HG02938 (cell line): ENCODE measurements around the gene PRODH2.
"Not testable (repeated sequence)": the region's sequence is repeated elsewhere in the genome, so short reads cannot be mapped to it uniquely, and the experiment has no call there.

Source experiments
- ATAC-seq: cut with Tn5 transposase; IDR thresholded peaks from one replicate; pipeline ENCODE4 v1.9.1; 2021; ENCODE audit warnings: mild to moderate bottlenecking, moderate library complexity; ENCODE audit not compliant: unreplicated experiment

The PRODH2 gene

DNA sequence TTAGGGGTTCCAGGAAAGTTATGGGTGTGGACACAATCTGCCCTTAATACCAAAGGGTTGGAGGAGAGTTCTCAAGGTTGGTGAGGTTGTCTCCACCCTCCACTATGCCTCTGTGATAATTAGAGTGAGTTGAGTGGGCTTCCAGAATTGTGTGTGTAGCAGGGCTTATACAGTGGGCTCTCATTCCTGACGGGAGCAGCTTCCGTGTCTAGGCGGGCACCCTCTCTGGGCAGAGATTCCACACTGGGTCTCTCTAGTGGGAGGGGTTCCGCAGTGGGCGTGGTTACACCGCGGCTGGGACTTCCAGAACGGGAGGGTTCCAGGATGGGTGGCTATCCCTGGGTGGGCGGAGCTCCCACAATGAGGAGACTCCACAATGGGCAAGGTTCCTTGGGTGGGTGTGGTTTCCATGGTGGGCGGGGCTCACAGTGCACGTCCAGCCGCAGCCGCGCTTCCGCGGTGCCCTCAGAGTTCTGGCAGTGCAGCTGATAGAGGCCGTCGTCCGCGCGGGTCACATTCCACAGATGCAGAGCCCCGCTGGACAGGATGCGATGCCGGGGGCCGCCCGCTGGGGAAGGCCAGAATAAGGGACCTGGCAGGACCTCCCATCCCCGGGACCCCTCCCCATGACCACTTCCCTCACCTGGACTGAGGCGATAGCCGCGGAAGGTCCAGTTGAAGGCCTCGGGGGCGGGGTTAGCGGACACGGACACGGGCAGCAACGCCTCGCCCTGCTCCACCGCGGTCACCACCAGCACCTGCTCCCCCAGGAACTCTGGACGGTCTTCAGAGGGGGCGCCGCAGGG lies 31.2 kb upstream of the PRODH2 start:
- no peak for ATAC-seq

GRCh38 chr19:35842666-35843272 lies 30.1 kb upstream of the PRODH2 start:
- no peak for ATAC-seq

DNA sequence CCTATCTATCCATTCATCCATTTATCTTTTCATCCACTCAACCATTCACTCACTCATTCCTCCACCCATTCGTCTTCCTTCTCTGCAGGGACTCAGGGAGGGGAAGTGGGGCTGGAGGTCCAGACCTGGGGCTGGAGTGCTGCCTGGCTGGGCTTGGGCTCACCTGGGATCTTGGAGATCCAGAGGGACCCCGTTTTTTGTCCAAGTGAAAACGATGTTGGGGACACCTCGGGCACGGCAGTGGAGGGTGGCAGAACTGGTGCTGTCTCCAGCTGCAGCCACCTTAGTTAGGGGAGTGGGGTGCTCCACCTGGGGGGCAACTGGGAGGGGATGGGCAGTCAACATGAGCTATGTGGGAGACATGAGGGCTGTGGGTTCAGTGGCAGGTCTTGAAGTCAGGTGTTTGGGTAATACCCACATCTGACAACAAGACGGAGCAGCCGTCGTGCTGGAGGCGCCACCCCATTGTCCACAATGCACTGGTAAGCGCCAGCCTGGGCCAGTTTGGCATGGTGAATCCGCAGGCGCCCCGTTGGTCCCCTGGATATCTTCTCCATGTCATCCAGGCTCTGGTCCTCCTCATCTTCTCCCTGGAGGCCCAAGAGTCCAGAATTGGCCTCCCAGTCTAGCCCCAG lies 29.4 kb upstream of the PRODH2 start:
- ATAC-seq: no peak

GRCh38 chr19:35836096-35836495 lies 23.5 kb upstream of the PRODH2 start:
- ATAC-seq: not testable (repeated sequence)

DNA sequence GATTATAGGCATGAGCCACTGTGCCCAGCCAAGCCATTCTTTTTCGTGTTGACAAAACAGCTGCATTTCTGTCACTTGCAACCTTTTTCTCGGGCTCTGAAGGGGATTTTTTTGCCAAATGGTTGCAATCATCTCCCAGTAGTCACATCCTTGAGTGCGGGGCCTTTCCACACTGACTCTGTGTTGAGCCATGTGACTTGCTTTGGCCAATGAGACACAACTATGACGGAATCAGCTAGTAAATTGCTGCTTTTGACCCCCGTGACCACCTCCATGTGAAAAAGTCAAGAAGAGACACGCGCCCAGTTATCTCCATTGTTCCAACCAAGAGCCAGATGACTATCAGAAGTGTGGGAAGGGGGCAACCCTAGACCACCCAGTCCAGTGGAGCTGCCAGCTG lies 21.3 kb upstream of the PRODH2 start:
- ATAC-seq: no peak

GRCh38 chr19:35832054-35832453 lies 19.4 kb upstream of the PRODH2 start:
- ATAC-seq: no peak

GRCh38 chr19:35830986-35831385 lies 18.3 kb upstream of the PRODH2 start:
- no peak for ATAC-seq

DNA sequence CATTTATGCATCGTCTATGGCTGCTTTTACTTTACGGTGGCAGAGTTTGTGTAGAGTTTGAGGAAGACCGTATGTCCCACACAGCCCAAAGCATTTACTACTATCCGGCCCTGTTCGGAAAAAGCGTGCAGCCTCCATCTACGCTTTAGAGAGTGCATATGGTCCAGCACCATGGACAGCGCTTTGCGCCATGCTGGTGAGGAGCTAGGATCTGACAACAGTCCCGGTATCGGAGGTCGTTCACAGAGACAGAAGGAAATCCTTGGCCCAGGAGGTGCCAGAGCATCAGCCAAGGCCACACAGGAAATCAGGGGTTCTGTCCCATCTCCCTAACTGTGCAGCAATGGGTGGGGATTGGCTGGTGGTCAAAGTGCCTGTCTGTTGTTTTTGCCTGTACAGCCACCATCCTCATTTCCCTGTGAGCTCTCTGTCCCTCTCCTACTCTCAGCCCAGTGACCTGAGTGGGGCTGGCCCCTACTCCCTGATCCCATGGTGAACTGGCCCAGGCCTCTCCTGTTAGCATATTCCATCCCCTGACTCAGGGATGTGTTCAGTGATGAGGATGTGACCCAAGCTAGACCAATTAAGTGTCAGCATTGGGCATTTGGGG lies 16.2 kb upstream of the PRODH2 start:
- no peak for ATAC-seq

DNA sequence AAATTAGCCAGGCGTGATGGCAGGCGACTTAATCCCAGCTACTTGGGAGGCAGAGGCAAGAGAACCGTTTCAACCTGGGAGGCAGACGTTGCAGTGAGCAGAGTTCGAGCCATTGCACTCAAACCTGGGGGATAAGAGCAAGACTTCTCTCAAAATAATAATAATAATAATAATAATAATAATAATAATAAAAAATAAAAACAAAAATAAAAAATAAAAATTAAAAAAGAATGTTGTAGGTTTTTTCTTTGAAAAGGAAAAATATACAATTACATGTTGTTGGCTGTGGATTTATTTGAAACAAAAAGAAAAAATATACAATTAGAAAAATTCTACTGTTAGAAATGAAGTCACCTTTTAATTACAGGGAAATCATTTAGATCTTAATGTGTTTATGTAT lies 11.5 kb upstream of the PRODH2 start:
- ATAC-seq: no peak

GRCh38 chr19:35822579-35822978 lies 9.9 kb upstream of the PRODH2 start:
- ATAC-seq: no peak

- no peak for ATAC-seq
Observed at GRCh38 chr19:35818445-35818844, 5.8 kb upstream of the PRODH2 start.

DNA sequence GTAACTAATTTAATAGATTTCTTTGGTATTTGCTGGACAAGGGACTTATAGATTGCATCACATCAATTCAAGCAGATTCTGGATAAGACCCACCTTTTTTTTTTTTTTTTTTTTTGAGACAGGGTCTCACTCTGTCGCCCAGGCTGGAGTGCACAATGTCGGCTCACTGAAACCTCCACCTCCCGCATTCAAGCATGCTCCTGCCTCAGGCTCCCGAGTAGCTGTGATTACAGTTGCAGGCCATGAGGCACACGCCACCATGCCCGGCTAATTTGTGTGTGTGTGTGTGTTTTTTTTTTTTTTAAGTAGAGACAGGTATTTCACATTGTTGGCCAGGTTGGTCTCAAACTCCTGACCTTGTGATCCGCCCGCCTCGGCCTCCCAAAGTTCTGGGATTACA lies 4.2 kb upstream of the PRODH2 start:
- no peak for ATAC-seq

- ATAC-seq: no peak
Observed at GRCh38 chr19:35816262-35816661, 3.6 kb upstream of the PRODH2 start.

- ATAC-seq: no peak
Observed at GRCh38 chr19:35813043-35813890, 622 bp upstream of the PRODH2 start.

- ATAC-seq: no peak
Observed at GRCh38 chr19:35811317-35812219, 1.1 kb downstream of the PRODH2 start.

DNA sequence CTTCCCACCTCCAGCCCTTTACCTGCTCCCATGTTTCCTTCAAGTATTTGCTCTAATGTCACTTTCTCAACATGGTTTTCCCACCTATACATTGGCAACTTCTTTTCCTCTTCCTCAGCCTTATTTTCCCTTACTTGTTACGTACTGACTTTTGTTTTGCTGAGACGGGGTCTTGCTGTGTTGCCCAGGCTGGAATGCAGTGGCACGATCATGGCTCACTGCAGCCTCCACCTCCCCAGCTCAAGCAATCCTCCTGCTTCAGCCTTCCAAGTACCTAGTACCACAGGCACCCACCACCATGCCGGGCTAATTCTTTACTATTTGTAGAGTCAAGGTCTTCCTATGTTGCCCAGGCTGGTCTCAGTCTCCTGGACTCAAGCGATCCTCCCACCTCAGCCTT lies 5.0 kb downstream of the PRODH2 start:
- ATAC-seq: no peak

GRCh38 chr19:35806597-35806996 lies 6.0 kb downstream of the PRODH2 start:
- no peak for ATAC-seq

DNA sequence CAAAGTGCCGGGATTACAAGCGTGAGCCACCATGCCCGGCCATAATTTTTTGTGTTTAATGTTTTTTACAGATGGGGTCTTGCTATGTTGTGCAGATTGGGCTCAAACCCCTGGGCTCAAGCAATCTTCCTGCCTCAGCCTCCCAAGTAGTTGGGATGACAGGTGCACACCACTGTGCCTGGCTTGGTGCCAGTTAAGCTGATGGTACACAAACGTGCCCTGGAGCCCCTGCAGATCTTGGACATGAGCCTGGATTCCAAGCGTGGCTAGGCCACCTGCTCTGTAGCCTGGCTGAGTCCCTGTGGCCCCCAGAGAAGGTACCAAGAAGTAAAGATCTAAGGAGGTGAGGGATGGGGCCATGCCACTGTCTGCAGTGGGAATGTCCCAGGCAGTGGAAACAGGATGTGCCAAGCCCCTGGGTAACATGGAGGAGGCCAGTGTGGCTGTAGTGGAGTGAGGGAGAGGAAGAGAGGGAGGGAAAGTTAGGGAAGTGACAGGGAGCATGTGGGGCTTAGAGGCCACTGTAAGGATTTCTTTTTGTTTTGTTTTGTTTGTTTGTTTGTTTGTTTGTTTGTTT lies 7.0 kb downstream of the PRODH2 start:
- no peak for ATAC-seq

DNA sequence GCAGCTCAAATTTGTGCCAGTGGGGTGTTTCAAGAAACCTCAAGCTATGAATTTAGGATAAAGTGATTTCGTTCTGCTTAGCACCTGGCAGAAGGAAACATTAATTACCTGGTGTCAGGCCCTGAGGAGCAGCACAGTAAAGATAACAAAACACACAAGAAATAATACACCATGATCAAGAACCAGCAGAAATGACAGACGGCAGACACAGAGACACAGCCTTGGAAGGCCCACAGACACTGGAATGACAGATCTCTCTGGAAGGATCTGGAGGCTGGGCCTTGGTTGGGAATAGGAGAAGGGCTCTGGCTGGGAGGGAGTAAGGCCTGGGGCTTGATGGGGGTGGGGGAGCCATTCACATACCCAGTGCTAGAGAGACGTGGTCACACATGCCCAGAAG lies 10.8 kb downstream of the PRODH2 start:
- ATAC-seq: no peak
